NCI-H1417 treated with DMSO at 0.1 percent for 48 hours (cell line): ENCODE data around the gene STXBP4.

Experiments used
- DNase-seq: peaks from one replicate; lab custom pipeline; 2025; lab: John Stamatoyannopoulos, UW

Gene STXBP4

DNA sequence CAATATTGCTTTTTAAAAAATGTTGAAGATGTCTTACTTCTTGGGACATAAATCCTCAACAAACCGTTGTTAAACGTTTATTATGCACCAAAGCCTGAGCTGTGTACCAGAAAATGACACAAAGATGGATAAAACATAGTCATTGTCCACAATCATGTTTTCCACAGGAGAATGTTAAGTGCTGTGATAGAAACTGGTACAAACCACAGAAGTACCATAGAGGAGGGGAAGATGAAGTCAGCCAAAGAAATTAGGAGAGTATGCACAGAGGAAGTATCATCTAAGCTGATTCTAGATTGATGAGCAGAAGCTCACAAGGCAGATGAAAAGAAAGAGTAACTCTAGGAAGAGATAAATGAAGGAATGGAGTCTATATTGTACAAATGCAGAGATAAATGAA is 153.5 kb downstream of the STXBP4 start:
- no peak for DNase-seq

DNA sequence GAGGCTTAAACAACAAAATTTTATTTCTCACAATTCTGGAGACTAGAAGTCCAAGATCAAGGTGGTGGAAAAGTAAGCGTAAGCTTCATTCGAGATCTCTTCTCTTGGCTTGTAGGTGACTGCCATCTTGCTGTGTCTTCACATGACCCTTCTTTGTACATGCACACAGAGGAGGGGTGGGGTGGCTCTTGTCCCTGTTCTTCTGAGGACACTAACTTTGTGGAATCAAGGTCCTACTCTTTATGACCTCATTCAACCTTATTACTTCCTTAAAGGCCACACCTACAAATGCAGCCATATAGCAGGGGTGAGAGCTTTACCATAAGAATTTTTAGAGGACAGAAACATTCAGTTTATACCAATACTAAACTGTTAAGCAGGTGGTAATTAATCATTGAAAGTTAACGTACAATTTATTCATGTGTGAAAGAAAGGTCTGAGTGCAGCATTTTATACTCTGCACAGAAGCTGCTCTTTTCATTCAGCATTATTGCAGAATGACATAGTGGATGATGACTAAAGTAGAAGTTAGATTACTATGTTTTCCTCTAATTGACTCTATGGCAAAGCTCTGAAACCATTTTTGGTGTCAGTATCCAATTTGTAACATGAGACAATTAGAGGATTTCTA is 156.3 kb downstream of the STXBP4 start:
- no peak for DNase-seq

DNA sequence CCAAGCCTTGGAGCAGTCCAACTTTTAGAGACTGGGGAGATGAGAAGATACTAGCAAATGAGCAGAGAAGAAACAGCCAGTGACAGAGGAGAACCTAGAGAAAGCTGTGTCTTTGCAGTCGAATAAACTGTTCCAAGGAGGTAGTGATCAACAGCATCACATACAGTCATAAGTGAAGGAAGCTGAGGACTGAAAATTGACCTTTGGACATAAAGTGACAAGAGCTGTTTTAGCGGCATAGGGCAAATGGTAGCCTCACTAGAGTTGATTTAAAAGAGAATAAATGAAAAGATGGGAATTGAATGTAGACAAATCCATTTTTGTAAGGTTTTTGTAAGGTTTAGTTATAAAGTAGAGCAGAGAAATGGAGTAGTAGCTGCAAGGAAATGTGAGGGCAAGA is 165.0 kb downstream of the STXBP4 start:
- no peak for DNase-seq

DNA sequence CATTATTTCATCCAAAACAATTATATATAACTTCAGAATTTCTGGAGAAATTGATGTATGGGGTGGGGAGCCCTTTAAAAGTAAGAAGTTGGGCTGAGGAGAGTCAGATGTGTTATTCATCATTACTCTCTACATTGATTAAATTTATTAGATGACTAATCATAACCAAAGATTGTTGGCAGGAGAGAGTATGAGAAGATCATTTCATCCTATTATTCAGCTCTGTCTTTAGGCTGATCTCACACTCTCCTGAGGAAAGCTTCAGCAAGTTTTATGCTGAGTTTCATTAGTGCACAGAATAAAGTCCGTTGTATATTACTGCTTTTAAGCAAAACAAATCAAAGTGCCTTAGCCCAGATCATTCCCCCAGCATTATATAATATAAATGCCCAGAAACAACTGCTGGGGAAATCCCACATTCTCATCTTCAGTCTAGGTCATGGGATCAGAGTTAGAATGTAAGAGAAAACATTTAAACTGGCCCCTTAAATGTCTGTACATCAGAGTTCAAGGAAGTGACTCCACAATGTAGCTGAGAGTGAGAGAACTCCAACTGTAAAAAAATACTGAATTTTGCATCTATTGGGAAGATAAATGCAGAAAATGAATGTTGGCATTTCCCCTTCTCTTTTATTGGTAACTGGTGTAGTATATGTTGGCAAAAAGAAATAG is 166.1 kb downstream of the STXBP4 start:
- DNase-seq: no peak

DNA sequence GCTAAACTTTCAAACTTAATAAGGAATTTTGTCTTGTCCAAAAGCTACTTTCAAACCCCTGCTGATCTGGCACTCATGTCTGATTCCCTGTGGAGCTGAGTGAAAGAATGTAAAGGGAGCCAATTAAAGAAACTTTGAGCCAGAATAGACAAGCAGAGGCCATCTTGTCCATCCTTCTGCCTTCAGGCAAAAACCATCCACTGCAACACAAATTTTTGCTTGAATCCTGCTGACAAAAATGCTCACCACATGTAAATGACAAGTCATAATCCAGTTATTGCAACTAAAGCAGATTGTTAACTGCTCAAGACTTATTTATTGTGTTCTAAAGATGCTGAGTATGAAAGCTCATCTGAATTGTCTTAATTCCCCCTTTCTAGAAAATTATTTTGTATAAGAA is 172.2 kb downstream of the STXBP4 start:
- DNase-seq: no peak

DNA sequence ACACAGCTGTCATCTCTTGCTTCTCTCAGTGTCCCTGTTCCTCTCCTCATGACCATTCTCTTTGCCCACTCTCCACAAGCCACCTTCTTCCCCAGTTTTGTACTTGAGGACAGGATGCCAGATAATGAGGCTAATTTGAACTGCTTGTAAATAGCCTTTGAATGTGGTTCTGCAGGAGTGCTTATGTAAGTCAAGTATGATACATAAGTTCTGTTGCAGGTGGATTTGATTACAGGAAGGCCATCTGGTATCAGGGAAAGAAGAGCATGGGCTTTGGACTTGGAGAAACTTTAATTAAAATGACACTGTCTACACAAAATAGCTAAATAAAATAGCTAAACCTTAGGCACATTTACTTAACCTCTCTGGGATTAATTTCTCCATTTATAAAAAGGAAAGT is 176.0 kb downstream of the STXBP4 start:
- no peak for DNase-seq

DNA sequence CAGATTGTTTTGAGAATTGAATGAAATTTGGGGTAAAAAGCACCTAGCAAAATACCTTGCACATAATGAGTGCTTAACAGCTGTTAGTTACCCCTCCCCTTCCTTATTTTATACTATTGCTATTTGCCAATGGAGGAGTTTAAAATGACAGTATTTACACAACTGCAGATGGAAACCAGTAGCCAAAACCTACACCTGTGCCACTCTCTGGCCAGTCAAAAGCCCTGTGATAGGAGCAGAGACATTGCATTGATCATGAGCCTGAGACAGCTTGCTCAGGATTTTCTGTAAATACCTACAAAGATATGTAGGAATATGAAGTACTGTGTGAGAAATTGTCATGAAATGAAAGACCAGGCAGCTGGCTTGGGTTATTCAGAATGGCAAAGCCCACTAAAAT is 180.9 kb downstream of the STXBP4 start:
- no peak for DNase-seq

DNA sequence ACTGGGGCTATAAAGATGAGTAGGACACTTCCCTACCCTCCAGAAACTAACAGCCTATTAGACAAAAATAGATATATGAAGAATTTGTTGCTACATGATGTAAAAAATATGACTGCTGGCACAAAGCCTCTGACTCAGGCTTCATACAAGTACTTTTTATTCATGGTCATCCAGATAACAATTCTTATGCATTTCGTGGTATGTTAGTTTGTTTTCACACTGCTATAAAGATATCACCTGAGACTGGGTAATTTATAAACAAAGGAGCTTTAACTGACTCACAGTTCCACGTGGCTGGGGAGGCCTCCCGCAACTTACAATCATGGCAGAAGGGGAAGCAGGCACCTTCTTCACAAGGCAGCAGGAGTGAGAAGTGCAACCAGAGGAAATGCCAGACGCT is 183.7 kb downstream of the STXBP4 start:
- DNase-seq: no peak

DNA sequence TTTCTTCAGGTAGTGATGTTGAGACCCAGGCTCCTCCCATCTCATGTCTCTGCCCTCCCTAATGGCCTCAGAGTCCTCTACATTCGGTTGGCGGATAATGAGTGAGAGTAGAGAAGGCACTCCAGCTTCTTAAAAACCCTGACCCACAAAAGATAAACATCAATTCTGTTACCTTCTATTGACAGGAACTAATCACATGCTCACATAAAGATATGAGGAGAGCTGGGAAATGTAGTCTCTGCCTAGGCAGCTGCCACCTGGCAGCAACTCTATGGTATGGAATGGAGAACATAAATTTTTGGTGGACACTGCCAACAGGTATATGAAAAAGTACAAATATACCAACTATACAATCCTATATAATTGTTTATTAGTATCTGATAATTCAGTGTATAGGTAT is 185.5 kb downstream of the STXBP4 start:
- DNase-seq: no peak

DNA sequence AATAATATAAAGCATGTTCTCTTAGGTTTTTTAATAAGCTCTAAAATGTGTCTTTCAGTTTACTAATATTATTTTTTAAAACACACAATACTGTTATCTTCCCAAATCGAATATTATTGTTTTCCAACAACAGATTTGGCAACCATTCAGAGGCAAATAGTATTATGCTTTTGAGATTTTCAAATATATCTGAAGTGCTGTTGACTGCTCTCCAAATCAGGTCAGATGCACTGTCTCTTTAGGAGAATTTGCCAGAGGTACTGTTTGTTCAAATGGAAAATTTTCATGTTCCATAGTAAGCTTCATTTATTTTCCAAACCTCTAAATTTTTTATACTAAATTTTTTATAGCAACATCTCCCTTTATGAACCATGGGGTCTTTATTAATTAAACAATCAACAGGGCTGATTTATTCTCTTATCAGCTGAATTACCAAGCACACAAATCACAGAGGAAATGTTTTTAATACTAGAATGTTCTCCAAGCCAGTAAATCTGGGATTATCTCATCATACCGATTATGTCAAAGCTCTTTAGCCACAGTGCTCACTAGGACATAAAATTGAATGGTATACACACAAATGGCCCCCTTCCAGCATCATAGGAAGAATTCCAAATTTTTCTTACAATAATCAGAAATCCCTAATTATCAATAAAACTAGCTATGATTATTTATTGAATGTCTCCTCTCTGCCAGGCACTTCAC is 187.4 kb downstream of the STXBP4 start:
- no peak for DNase-seq

DNA sequence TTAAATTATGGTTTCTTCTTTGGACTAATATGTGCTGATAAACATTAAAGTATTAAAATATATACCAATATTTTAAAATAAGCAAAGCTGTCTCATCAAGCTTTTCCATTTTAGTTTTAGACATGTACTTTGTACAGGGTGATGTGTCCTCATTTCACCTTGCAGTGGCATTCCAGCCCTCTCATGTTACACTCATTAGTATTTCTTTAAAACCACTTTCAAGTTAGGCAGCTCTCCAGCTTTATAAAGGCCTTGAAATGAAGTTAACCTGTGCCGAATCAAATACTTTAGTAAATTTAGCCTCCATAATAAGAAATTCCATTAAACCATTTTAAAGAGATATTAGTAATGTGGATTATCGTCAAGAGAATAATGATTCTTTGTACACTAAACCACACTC is 188.6 kb downstream of the STXBP4 start:
- no peak for DNase-seq

DNA sequence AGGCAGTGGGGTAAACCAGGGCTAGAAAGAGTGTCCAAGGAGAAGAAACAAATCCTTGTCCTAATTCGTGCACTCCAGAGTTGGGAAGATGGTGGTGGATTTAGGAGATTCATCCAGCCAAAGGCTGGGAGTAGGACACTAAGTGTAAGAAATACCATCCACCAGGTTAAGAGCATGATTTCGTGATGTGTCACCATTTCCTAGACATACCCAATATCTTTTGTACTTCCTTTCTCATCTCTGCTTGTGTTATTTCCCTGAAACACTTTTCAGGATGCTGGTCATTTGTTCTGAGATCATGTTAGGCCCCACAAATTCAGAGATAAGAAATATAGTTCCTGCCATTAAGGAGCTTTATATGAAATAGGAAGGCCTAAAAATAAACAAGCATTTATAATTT is 189.9 kb downstream of the STXBP4 start:
- DNase-seq: no peak

DNA sequence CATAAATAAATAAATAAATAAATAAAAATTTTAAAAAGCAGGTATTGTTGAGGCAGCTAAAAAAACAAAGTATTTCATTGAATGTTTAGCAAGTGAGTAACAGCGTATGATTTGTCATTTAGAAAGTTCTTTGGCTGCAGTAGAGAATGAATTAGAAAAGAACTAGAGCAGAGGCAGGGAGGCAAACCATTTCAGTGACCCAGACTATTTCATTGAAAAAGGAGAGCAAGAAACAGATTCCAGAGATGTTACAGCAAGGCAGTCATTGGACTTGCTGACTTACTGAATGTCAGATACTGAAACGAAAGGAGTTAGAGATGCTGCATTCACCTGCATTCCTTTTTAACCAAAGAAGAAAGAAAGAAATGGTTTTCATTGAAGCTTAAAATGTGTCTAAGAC is 190.7 kb downstream of the STXBP4 start:
- no peak for DNase-seq

DNA sequence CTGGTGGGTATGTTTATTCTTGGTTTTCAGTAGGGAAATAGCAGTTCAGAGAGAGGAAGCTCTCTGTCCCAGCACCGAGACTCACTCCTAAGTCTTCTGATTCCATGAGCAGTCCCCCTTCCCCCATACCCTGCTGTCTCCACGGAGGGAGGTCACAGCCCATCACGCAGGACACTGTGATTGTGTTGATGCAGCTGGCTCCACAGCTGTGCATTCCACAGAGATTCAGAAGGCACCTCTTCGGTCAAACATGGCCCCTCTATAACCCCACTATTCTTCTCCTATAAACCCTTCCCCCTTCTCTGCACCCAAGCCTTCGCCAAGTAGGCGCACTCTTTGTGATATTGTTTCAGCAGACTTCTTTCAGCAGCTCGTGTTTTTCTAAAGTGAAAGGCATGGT is 191.9 kb downstream of the STXBP4 start:
- no peak for DNase-seq

DNA sequence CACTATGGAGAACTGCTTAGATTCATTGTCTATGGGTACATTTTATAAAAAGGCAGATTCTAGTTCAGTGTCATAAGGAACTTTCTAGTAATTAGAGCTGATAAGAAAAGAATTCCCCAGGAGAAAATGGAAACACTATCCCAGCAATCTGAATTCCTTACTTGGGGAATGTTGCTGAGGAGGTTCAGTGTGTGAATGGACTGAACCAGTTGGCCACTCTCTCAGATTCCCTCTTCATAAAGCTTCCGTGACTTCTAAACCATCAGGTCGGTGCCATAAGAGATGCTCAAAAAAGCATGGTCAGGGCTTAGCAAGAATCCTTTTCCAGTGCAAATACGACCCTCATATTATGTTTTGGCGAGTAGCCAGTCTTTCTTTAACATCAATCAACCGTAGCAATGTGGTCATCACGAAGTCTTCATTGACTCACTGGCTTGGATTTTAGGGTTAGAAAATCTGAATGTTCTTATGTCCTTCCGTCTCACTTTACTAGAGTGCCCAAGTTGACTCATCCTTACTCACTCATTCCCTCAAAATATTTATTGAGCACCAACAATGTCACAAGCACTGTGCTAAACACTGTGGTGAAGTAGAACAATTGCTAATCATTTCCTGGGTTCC is 193.5 kb downstream of the STXBP4 start:
- DNase-seq: no peak

DNA sequence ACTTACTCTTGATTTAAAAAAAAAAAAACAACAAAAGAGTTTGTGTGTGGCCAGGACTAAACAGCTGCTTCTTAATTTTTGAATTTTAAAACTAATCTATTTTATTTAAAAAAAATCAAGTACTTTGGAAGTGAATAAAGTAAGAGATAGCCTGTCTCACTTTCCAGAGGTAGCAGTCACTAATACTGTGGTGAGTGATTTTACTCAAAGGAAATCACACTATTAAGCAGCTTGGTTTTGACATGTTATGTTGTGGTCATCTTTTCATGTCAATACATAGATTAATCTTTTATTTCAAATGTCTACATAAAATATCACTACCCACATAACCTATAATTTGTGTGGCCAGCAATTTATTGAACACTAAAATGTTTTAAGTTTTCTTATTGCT is 194.0 kb downstream of the STXBP4 start:
- DNase-seq: no peak

DNA sequence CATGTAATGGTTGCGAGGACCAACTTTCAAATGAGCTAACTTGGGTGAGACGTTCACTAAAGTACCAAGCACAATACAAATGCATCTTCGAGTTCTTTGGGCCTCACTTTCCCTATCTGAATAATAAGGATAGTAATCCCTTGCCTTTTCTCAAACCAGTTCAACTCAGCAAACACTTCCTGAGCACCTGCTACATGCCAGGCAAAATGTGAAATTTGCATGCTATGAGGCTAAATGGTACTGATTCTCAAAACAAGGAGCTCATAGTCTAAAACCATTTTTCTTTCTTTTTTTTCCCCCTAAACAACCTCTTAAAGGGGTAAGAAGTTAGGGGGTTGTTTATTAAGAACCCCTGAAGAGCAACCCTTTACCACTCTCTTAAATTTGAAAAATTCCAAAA is 194.8 kb downstream of the STXBP4 start:
- DNase-seq: no peak

DNA sequence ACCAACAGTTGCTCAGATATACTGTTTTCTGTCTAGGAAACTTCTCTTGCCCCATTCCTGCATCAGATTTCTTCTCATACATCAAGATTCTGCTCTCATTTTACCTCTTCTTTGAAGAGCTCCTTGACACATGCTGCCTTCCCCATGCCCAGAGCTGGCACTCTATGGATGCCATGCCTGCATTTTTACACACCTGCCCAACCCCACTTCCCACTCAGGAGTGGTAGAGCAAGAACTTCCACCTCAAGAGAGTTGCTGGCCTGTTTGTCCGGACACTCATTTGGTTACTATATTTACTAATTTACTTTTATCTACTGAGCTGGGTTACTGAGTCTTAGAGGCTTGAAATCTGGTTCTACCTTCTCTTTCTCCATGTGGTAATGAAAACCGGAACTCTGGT is 197.9 kb downstream of the STXBP4 start:
- no peak for DNase-seq

DNA sequence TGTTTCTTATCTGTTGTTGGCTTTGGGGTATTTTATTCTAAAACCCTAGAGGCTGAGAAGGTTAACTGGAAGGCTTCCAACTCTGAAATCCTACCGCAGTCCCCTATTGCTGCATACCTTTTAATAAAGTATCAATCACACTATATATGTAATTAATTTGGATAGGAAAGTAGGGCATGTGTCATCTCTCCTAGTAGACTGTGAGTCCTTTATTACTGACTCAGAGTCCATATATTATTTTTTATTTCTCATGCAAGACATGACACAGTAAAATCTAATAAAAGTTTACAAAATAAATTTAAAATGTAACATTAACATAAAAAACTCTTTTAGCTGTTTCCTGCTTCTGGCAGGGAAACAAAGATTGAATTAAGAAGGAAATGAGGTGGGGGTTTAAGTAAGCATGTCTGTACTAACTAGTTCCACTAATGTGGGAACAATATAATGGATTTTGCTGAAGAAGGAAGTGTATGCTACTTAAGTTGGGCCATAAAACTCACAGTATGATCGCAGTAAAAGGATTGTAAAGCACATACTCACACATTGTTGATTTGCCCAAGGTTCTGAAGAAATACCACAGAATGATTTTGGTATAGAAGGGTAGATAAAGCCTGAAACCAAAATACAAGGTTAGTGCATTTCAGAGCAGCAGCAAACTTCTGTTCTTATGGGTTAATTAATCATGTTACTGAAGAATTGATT is 198.6 kb downstream of the STXBP4 start:
- no peak for DNase-seq

DNA sequence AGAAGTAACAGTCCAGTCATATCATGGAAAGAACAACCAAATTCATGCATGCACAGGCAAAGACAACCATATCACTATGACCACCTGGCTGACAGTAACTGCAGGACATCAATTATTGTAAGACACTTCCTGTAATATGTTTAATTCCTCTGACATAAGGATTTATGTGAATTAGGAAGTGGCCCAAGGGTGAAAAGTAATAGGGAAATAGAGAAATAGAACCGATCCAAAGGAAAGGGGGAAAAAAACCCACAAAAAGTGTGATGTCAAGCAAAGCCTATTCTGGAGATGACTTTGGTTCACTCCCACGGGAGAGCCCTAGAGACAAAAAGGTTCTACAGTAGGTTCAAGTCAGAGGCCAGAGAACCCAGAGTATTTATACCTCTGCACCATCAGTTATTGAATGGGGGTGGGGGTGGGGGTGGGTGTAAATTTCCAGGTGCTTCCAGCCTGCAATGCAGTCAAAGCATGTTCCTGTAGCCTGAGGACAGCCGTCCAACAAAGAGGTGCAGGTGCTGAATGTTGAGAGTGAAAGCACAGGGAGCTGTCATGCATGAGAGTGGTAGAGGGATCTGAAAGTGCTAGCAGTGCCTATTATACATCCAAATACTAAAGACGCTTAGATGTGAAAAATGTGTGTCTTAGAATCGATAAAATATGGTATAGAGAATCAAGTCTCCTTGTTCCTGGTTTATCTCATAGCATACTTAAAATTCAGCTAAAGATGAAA is 200.6 kb downstream of the STXBP4 start:
- no peak for DNase-seq

DNA sequence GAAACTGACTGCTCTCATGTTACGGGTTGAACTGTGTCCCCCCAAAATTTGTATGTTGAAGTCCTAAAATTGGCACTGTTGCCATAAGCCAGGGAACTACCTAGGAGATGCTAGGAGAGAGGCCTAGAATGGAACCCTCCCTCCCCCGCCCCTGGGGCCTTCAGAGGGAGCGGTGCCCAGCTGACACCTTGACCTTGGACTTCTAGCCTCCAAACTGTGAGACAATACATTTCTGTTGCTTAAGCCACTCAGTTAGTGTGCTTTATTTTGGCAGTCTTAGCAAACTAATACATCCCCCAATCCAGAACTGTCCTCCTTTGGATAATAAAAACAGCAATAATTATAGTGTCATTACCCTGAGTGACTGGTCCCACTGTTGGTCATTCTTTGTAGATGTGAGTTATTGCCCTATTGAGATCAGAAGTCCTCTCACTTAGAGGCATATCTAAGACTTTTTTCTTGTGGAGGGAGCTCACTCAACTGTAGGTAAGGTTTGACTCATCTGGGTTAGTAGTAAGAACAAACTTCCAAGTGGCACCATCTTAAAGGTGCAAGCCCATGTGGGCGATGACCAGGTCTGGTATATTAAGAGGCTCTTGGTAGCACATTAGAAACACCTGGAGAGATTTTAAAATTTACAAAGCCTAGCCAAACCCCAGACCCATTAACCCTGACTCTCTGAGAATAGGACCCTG is 203.2 kb downstream of the STXBP4 start:
- DNase-seq: no peak
